Sigmoid colon (tissue), 7 donors: ENCODE results near the gene EYA3. TPM values are rescaled to one million over a fixed set of nuclear protein-coding genes. Genes with fewer than 3 reads are reported as not detected.
"Not testable (repeated sequence)": the region's sequence is repeated elsewhere in the genome, so short reads cannot be mapped to it uniquely, and the experiment has no call there.

ENCODE experiments used
- DNase-seq: peaks from one replicate; pipeline ENCODE4 v3.0.0-alpha.2; 2019
- H3K27ac ChIP-seq, 4 donors: fragments of 200-600 bp; sonication (generic); one replicate each; pipeline ENCODE4 v1.5.1; 2016 to 2019; ENCODE audit warnings: mild to moderate bottlenecking in 1 of 4
- H3K27me3 ChIP-seq, 3 donors: fragments of 200-600 bp; sonication (generic); one replicate each; pipeline ENCODE4 v1.5.1; 2019; ENCODE audit warnings: mild to moderate bottlenecking in 1 of 3
- H3K36me3 ChIP-seq, 4 donors: fragments of 200-600 bp; sonication (generic); one replicate each; pipeline ENCODE4 v1.5.1; 2016 to 2019
- H3K4me1 ChIP-seq, 4 donors: fragments of 200-600 bp; sonication (generic); one replicate each; pipeline ENCODE4 v1.5.1; 2017 to 2019
- H3K4me3 ChIP-seq, 4 donors: fragments of 200-600 bp; sonication (generic); one replicate each; pipeline ENCODE4 v1.5.1; 2017 to 2019; ENCODE audit warnings: mild to moderate bottlenecking in 2 of 4, moderate library complexity in 1 of 4
- H3K9me3 ChIP-seq, 4 donors: fragments of 200-600 bp in 3 of 4; sonication (generic) in 3 of 4; one replicate each; pipeline versions ENCODE4 v1.5.1 to v1.6.1; 2013 to 2019
- CTCF ChIP-seq, 4 experiments: fragments of 450-650 bp in 3 of 4; fragments of 200-600 bp in 1 of 4; IDR thresholded peaks; one replicate each; pipeline ENCODE4 v1.5.1; 2016 to 2019; ENCODE audit warnings: antibody characterized with exemption in 4 of 4, mild to moderate bottlenecking in 3 of 4, moderate library complexity in 2 of 4
- EP300 ChIP-seq, 4 donors: sonication (generic); formaldehyde crosslinking; IDR thresholded peaks; one replicate each; pipeline ENCODE4 v1.6.1; 2017; ENCODE audit warnings: antibody characterized with exemption in 4 of 4
- POLR2A ChIP-seq, 2 donors: fragments of 450-650 bp; IDR thresholded peaks; one replicate each; pipeline ENCODE4 v1.6.1; 2016; ENCODE audit warnings: antibody characterized with exemption in 2 of 2, mild to moderate bottlenecking in 2 of 2, moderate library complexity in 2 of 2
- POLR2AphosphoS5 ChIP-seq, 4 donors: sonication (generic); formaldehyde crosslinking; IDR thresholded peaks; one replicate each; pipeline ENCODE4 v1.6.1; 2017; ENCODE audit warnings: antibody characterized with exemption in 4 of 4
- WGBS, 2 donors: extraction: QIAGEN DNeasy Blood & Tissue Kit; methylation state at CpG; one replicate each; pipeline ENCODE4 v1.1.7; 2013; 5-methylcytosine and 5-hydroxymethylcytosine counted together
- intact Hi-C: fragments of 100-400 bp; cut with DNase I; formaldehyde crosslinking; loops from one replicate; pipeline ENCODE4 v1.15.1; 2023
- polyA plus RNA-seq, 3 donors: library from polyadenylated mRNA; stranded (reverse); fragments of 200-250 nt; gene quantifications; one replicate each; pipeline ENCODE4 v1.2.3, GENCODE V29; 2013
- total RNA-seq, 4 donors: library from RNA; depleted of rRNA; stranded (reverse); fragments of >200 nt; gene quantifications; one replicate each; pipeline ENCODE4 v1.1.0, GENCODE V29; 2016
- donor health status: healthy with polysubstance abuse.
- donor health status: Bipolar disorder and iron deficiency.
- donor health status: healthy.

The EYA3 gene
- total and polyA plus RNA-seq, 7 donors = 2.4 to 10.0 (median 7.9) TPM

GRCh38 chr1:28027238-28027637 lies 61.2 kb downstream of the EYA3 start:
- H3K36me3 ChIP-seq = peaks cover 0 to 17% (median 0%) of the 10 kb centered on the region in 4 donors
- no peak for TF ChIP-seq POLR2A (IDR thresholded peaks at IDR 0.05)
- TF ChIP-seq POLR2AphosphoS5 (IDR thresholded peaks at IDR 0.05) = no peak
- no peak for TF ChIP-seq CTCF (IDR thresholded peaks at IDR 0.05)
- no peak for TF ChIP-seq EP300 (IDR thresholded peaks at IDR 0.05)
- WGBS, 2 donors = 80 to 84% methylated on average over 1 of the region's 1 CpG

GRCh38 chr1:28026329-28026728 lies 62.1 kb downstream of the EYA3 start:
- H3K36me3 ChIP-seq = peaks cover 0 to 17% (median 0%) of the 10 kb centered on the region in 4 donors
- WGBS, 2 donors = 96 to 98% methylated on average over 3 of the region's 3 CpGs

More at GRCh38 chr1:28027238-28027637, 61.2 kb downstream of the EYA3 start:
- no peak for DNase-seq
- no peak overlapping the region for H3K27ac ChIP-seq
- intact Hi-C loops = no loop called here
- H3K4me1 ChIP-seq = peaks cover 0 to 9% (median 3%) of the 10 kb centered on the region in 4 donors
- H3K4me3 ChIP-seq = no peak overlapping the region
- no peaks in the 10 kb centered on the region for H3K27me3 ChIP-seq
- no peaks in the 10 kb centered on the region for H3K9me3 ChIP-seq

DNA sequence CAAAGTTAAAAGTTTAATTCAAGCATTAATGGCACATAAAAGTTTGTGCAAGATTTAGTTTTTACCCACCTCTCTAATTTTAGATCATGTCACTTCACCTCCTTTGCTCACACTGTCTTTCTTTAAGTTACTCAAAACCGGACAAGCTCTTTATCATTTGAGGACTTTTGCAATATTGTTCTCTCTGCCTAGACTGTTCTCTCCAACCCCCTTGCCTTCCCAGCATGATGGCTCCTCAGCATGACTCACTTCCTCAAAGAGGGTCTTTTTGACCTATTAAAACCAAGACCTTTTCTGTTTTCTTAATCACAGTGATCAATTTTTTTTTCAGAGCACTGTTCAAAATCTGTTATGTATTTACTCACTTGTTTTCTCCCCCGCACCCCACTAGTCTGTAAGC lies 67.3 kb downstream of the EYA3 start:
- Histone ChIP-seq H3K36me3 (peaks cover 0 to 20% (median 0%) of the 10 kb centered on the region in 4 donors), H3K9me3 (no peaks in the 10 kb centered on the region), H3K4me1 (no peaks in the 10 kb centered on the region), H3K27me3 (no peaks in the 10 kb centered on the region), H3K27ac (no peak overlapping the region), H3K4me3 (no peak overlapping the region)
- no peak for TF ChIP-seq EP300 (IDR thresholded peaks at IDR 0.05)
- TF ChIP-seq CTCF (IDR thresholded peaks at IDR 0.05) = no peak
- TF ChIP-seq POLR2A (IDR thresholded peaks at IDR 0.05) = no peak
- TF ChIP-seq POLR2AphosphoS5 (IDR thresholded peaks at IDR 0.05) = no peak
- DNase-seq = no peak
- intact Hi-C loops = no loop called here
- 91 to 92% methylated on average over 2 of the region's 2 CpGs for WGBS, 2 donors

More at GRCh38 chr1:28026329-28026728, 62.1 kb downstream of the EYA3 start:
- TF ChIP-seq EP300 (IDR thresholded peaks at IDR 0.05) (no peak), POLR2AphosphoS5 (IDR thresholded peaks at IDR 0.05) (no peak), CTCF (IDR thresholded peaks at IDR 0.05) (no peak), POLR2A (IDR thresholded peaks at IDR 0.05) (no peak)
- Histone ChIP-seq H3K27ac (no peak overlapping the region), H3K9me3 (no peaks in the 10 kb centered on the region), H3K4me3 (no peak overlapping the region), H3K27me3 (no peaks in the 10 kb centered on the region), H3K4me1 (peaks cover 0 to 9% (median 3%) of the 10 kb centered on the region in 4 donors)
- intact Hi-C loops = no loop called here
- no peak for DNase-seq

GRCh38 chr1:28010969-28011368 lies 77.4 kb downstream of the EYA3 start:
- no peak for DNase-seq
- H3K27ac ChIP-seq = no peak overlapping the region
- H3K27me3 ChIP-seq = no peaks in the 10 kb centered on the region
- TF ChIP-seq POLR2A (IDR thresholded peaks at IDR 0.05) = no peak
- TF ChIP-seq POLR2AphosphoS5 (IDR thresholded peaks at IDR 0.05) = no peak
- TF ChIP-seq EP300 (IDR thresholded peaks at IDR 0.05) = no peak
- no peak for TF ChIP-seq CTCF (IDR thresholded peaks at IDR 0.05)
- no peak overlapping the region for H3K4me3 ChIP-seq
- H3K4me1 ChIP-seq = no peaks in the 10 kb centered on the region
- H3K9me3 ChIP-seq = no peaks in the 10 kb centered on the region
- intact Hi-C loops = no loop called here
- H3K36me3 ChIP-seq = peaks cover 0 to 52% (median 17%) of the 10 kb centered on the region in 4 donors
- 76 to 99% methylated on average over 1 of the region's 1 CpG for WGBS, 2 donors

DNA sequence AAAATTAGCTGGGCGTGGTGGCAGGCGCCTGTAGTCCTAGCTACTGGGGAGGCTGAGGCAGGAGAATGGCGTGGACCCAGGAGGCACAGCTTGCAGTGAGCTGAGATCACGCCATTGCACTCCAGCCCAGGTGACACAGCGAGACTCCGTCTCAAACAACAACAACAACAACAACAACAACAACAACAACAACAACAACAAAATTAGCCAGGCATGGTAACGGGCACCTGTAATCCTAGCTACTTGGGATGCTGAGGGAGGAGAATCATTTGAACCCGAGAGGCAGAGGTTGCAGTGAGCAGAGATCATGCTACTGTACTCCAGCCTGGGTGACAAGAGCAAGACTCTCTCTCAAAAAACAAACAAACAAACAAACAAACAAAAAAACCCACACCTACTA lies 85.3 kb downstream of the EYA3 start:
- not testable (repeated sequence) for H3K4me1 ChIP-seq

More for the DNA sequence above, 85.3 kb downstream of the EYA3 start:
- H3K36me3 ChIP-seq = peaks cover 0 to 64% (median 12%) of the 10 kb centered on the region in 4 donors
- H3K9me3 ChIP-seq, H3K4me3 ChIP-seq, DNase-seq, H3K27ac ChIP-seq, H3K27me3 ChIP-seq, intact Hi-C loops: not testable (repeated sequence)
- 98% methylated on average over 8 of the region's 8 CpGs for WGBS, 2 donors
